ENCODE results near the gene PRDM11.

DNA sequence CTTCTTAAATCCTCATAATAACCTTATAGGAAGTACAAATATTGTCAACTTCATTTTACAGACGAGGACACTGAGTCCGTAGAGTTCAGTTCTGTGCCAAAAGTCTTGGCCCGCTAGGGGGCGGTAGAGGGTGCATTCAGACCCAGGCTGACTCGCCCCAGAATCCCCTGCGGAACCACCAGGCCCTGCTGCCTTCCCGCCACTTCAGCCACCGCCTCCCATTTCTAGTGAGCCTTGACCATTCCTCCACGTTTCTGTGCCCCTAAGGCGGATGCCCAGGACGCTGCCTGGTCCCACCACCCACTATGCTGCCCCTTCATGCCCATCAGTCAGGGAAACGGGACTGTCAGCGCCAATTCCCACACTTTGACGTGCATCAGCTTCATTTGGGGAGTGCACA lies 120.6 kb downstream of the PRDM11 start:
- TF ChIP-seq CTCF (IDR thresholded peaks at IDR 0.05) (no peak), POLR2A (IDR thresholded peaks at IDR 0.05) (no peak), EP300 (IDR thresholded peaks at IDR 0.05) (no peak)
